H54 (cell line): ENCODE results near the gene MAP2K5.

ENCODE experiments used
- DNase-seq: peaks from one replicate; pipeline ENCODE4 v3.0.0; 2011; ENCODE audit warnings: low spot score, mixed read lengths; ENCODE audit not compliant: insufficient read length
- FAIRE-seq: peaks from 3 replicates; lab custom pipeline; 2011; peaks lifted over from hg19 to GRCh38; lab: Jason Lieb, UNC
- POLR2A ChIP-seq: IDR thresholded peaks from 2 replicates; pipeline ENCODE4 v1.6.1; 2011; ENCODE audit warnings: low read depth, mild to moderate bottlenecking, low read length

MAP2K5 gene

GRCh38 chr15:67826717-67827561 is 284.4 kb downstream of the MAP2K5 start:
- FAIRE-seq, result no peak
- no peak for TF ChIP-seq POLR2A
- no peak for DNase-seq

GRCh38 chr15:67827562-67828277 is 285.2 kb downstream of the MAP2K5 start:
- no peak for TF ChIP-seq POLR2A
- no peak for FAIRE-seq

GRCh38 chr15:67828278-67828968 is 285.9 kb downstream of the MAP2K5 start:
- FAIRE-seq (no peak), DNase-seq (no peak)
- TF ChIP-seq POLR2A, result no peak

More at GRCh38 chr15:67827562-67828277, 285.2 kb downstream of the MAP2K5 start:
- no peak for DNase-seq

- FAIRE-seq, result no peak
- no peak for DNase-seq
Measured at GRCh38 chr15:67828969-67829646, 286.6 kb downstream of the MAP2K5 start.

GRCh38 chr15:67829647-67830504 is 287.4 kb downstream of the MAP2K5 start:
- TF ChIP-seq POLR2A, result no peak
- DNase-seq, result no peak
- no peak for FAIRE-seq

More at GRCh38 chr15:67828969-67829646, 286.6 kb downstream of the MAP2K5 start:
- TF ChIP-seq POLR2A, result no peak

- no peak for FAIRE-seq
- DNase-seq, result no peak
- TF ChIP-seq POLR2A, result no peak
Measured at GRCh38 chr15:67831363-67831762, 288.9 kb downstream of the MAP2K5 start.

GRCh38 chr15:67832031-67832551 is 289.6 kb downstream of the MAP2K5 start:
- no peak for DNase-seq
- no peak for TF ChIP-seq POLR2A
- no peak for FAIRE-seq

- DNase-seq (no peak), FAIRE-seq (no peak)
- TF ChIP-seq POLR2A, result no peak
Measured at GRCh38 chr15:67832897-67833709, 290.6 kb downstream of the MAP2K5 start.

- FAIRE-seq (no peak), DNase-seq (no peak)
- no peak for TF ChIP-seq POLR2A
Measured at GRCh38 chr15:67833710-67834511, 291.4 kb downstream of the MAP2K5 start.

GRCh38 chr15:67834581-67835296 is 292.2 kb downstream of the MAP2K5 start:
- FAIRE-seq, result no peak
- TF ChIP-seq POLR2A, result no peak

More at GRCh38 chr15:67834581-67835296, 292.2 kb downstream of the MAP2K5 start:
- no peak for DNase-seq
